Measurements from ENCODE around the gene MPRIP. TPM values are rescaled to one million over a fixed set of nuclear protein-coding genes. Genes with fewer than 3 reads are reported as not detected.
A peak's percentile ranks its signal among the peaks of the same experiment; 100 is the strongest.

The MPRIP gene
- total RNA-seq, 6 experiments from 2014 or later: 39.0 to 97.6 (median 76.7) TPM

DNA sequence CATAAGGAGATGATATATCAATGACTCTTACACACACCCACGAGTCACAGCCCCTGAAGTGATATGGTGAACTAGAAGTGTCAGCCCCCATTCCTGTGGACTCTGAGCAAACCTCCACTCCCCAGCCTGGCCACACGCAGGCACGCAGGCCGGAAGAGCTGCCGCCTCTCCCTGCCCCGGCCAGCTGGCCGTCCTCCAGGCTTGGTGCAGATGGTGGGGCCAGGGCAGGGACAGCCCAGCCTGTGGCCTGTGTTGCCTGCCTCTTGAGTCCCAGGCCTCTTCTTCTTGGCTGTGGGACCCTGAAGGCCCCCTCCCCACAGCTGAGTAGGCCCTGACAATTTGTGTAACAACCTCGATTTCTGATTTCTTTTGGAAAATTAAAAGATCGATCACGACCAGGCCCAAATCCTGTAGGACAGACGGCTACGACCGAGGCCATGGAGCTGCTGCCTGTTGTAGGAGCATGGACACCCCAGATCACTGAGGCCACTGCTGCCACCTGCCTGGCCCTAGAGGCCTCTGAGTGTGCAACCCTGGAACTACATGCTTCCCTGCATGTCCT lies 10.0 kb upstream of the MPRIP start:
- DNase-seq (peak; percentile 74 to 82 (median 78)), ATAC-seq (peak; percentile 84 to 94 (median 92))
- 39% methylated on average over 10 of the region's 13 CpGs for WGBS (ENCODE audit: insufficient coverage, low coverage, low lambda C conversion rate, missing lambda C conversion rate)
- Histone ChIP-seq H3K9me3 (no peaks in the 10 kb centered on the region), H3K27ac (peak overlapping the region in 1 of 3 donors; percentile 51), H3K36me3 (no peaks in the 10 kb centered on the region), H3K4me1 (peaks cover 0 to 10% (median 7%) of the 10 kb centered on the region in 4 donors), H3K4me3 (no peak overlapping the region), H3K27me3 (no peaks in the 10 kb centered on the region)
- TF ChIP-seq POLR2A (IDR thresholded peaks at IDR 0.05): no peak
- TF ChIP-seq, protein P1, sequence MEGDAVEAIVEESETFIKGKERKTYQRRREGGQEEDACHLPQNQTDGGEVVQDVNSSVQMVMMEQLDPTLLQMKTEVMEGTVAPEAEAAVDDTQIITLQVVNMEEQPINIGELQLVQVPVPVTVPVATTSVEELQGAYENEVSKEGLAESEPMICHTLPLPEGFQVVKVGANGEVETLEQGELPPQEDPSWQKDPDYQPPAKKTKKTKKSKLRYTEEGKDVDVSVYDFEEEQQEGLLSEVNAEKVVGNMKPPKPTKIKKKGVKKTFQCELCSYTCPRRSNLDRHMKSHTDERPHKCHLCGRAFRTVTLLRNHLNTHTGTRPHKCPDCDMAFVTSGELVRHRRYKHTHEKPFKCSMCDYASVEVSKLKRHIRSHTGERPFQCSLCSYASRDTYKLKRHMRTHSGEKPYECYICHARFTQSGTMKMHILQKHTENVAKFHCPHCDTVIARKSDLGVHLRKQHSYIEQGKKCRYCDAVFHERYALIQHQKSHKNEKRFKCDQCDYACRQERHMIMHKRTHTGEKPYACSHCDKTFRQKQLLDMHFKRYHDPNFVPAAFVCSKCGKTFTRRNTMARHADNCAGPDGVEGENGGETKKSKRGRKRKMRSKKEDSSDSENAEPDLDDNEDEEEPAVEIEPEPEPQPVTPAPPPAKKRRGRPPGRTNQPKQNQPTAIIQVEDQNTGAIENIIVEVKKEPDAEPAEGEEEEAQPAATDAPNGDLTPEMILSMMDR (IDR thresholded peaks at IDR 0.05): peak in 1 of 4 donors; percentile 2
- intact Hi-C loops (cut with DNase I): no loop called here

DNA sequence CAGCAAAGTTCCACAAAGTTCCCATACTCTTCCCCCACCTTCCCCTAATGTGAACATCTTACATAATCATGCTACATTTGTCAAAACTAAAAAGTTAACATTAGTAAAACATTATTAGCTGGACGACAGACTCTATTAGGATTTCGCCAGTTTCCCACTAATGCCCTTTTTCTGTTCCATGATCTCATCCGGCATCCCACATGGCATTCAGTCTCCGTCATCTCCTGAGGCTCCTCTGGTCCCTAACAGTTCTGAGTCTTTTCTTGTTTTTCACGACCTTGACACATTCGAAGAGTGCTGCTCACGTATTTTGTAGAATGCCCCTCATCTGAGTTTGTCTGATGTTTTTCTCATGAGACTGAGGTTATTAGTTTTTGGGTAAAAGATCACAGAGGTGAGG lies 8.8 kb upstream of the MPRIP start:
- no peak for ATAC-seq

DNA sequence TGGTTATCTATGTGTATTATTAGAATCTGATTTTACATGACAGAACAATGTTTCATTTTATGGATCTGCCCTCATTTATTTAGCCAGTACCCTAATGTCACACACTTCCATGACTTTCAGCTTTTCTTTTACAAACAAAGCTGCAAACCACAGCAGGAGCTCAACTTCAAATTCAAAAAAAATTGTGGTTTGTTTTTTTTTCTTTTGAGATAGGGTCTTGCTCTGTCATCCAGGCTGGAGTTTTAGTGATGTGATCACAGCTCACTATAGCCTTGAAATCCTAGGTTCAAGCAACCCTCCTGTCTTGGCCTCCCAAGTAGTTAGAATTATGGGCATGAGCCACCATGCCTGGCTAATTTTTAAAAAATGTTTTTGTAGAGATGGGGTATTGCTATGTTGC lies 8.2 kb upstream of the MPRIP start:
- Histone ChIP-seq H3K4me1 (peaks cover 0 to 22% (median 7%) of the 10 kb centered on the region in 4 donors), H3K4me3 (no peak overlapping the region), H3K9me3 (no peaks in the 10 kb centered on the region), H3K27ac (no peak overlapping the region), H3K36me3 (no peaks in the 10 kb centered on the region), H3K27me3 (no peaks in the 10 kb centered on the region)
- intact Hi-C loops (cut with DNase I): no loop called here
- no peak for ATAC-seq
- DNase-seq: no peak
- TF ChIP-seq, protein P1 (IDR thresholded peaks at IDR 0.05): no peak
- TF ChIP-seq POLR2A (IDR thresholded peaks at IDR 0.05): no peak

More for the DNA sequence above, 8.8 kb upstream of the MPRIP start:
- Histone ChIP-seq H3K36me3 (no peaks in the 10 kb centered on the region), H3K9me3 (no peaks in the 10 kb centered on the region), H3K4me1 (peaks cover 0 to 21% (median 7%) of the 10 kb centered on the region in 4 donors), H3K4me3 (no peak overlapping the region), H3K27ac (no peak overlapping the region), H3K27me3 (no peaks in the 10 kb centered on the region)
- intact Hi-C loops (cut with DNase I): no loop called here
- no peak for TF ChIP-seq POLR2A (IDR thresholded peaks at IDR 0.05)
- TF ChIP-seq, protein P1 (IDR thresholded peaks at IDR 0.05): no peak
- no peak for DNase-seq
- 81% methylated on average over 7 of the region's 7 CpGs for WGBS (ENCODE audit: insufficient coverage, low coverage, low lambda C conversion rate, missing lambda C conversion rate)

DNA sequence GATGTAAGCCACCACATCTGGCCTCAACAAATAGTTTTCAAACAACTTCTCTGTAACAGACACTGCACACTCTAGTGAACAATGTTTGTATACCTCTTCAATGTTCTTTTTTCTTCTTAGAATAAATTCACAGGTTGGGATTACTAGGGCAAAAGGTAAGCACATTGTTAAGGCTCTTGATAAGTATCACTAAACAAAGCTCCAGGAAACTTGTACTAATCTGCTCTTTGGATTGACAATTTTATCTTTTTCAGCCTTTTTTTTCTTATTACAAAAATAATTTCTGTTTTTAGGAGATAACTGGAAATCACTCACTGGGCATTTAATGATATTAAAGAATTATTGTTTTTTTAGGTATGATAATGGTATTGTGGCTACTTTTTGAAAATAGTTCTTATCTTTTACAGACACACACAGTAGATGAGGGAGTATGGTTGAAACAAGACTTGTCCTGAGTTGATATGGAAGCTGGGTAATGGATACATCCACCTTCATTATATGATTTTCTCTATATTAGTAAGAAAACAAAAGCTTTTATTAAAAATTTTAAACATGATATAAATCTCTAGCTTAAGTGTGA lies 7.7 kb upstream of the MPRIP start:
- intact Hi-C loops (cut with DNase I): no loop called here
- Histone ChIP-seq H3K4me3 (no peak overlapping the region), H3K9me3 (no peaks in the 10 kb centered on the region), H3K27me3 (no peaks in the 10 kb centered on the region), H3K4me1 (peaks cover 0 to 22% (median 7%) of the 10 kb centered on the region in 4 donors), H3K27ac (no peak overlapping the region), H3K36me3 (no peaks in the 10 kb centered on the region)
- DNase-seq (no peak), ATAC-seq (no peak)
- TF ChIP-seq, protein P1 (IDR thresholded peaks at IDR 0.05): no peak
- no peak for TF ChIP-seq POLR2A (IDR thresholded peaks at IDR 0.05)
